ENCODE data around the gene DPF3.

The DPF3 gene

GRCh38 chr14:72610096-72610830 is 283.6 kb downstream of the DPF3 start:
- DNase-seq: no peak

DNA sequence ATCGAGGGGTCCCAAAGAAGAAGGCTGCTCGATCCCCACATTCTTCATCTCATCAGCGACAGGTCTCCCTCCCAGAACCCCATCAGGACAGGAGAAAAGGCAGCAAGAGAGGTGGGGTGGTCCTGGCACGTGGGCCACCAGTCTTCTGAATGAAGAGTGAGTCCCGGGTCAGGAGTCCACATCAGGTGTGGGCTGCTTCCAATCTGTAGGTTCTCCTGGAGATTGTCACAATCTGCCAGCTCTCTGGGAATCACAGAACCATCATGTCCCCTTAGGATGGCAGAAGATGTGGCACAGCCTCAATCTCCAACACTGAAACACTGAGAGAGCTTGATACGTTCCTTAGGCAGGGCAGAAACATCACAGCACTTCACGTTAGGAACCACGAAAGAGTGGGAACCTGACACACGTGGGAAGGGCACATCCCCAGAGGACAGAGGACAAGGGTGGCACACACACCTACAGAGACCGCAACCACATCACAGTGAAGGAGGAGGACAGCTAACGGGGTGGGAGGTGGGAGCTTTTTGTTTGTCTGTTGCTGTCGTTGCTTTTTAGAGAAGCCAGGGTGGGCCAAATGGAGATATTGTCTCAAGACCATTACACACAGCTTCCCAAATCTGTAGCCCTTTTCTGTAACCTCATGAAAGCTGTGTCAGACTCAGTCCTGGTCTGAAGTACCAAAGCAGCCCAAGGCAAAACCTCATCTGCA is 284.5 kb downstream of the DPF3 start:
- DNase-seq: no peak

GRCh38 chr14:72608391-72609204 is 285.3 kb downstream of the DPF3 start:
- DNase-seq: no peak

DNA sequence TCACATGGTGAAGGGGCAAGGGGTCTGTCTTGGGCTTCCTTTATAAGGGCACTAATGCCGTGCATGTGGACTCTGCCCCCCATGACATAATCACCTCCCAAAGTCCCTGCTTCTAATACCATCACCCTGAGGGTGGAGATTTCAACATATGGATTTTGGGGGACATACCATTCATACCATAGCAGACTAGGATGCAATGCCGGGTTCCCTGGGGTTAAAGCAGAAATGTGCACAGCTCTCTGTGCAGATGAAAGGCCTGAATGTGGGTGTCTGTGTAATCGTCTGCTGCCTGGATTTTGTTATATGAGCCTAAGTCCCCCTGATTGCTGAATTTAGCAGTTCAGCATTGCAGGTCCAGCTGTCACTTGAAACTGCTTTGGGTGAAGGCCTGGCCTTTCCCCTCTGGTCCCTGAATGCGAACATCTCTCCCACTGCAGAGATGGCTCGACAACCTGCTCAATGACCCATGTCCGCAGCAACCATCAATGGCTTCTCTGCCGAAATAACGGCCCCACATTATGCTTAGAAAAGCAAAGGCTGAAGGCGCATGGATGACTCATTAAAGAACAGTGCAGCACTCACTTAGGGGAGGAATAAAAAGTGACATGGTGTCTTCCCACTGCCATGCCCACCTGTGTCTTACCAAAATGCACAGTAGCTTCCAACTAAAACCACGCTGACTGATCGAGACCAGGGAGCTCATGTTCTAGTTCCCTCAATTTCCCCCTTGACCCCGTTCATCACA is 286.3 kb downstream of the DPF3 start:
- DNase-seq: no peak

- DNase-seq: no peak
These were observed 287.0 kb downstream of the DPF3 start for GRCh38 chr14:72606879-72607278.

- DNase-seq: no peak
These were observed 288.0 kb downstream of the DPF3 start for GRCh38 chr14:72605921-72606220.

DNA sequence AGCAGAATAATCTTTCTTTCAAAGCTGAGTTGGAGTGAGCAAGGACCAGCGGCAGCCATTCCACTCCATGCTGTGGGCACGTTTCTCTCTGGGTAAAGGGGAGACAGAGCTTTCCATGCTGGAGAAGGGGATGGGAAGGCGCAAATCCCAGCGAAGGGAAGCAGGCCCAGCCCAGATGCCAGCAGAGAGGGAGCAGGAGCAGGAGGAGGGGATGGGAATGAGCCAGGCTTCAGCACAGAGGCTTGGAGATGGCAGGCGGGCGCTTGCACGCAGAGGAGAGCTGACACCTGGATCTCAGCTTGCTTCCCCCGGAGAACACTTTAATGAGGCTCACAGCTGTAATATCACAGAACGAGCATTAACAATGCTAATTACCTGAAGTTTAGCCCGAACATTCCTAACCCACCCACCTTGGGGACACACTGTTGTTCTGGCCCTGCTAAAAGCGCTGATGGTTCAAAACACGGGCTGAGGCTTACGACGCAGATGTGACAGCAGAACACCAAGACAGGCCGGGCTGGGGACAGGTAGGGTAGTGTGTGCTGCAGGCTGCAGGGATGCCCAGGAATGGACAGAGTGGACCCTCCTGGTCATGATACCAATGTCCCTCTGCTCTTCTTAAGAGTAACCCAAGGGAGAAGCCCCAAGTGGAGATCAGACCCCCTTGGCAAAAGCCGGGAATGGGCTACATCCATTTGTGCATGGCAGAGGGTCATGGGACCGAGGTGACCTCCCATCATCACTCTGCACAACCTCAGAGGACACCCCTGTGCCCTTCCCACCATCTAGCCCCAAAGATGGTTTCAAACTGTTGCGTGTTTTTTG is 288.6 kb downstream of the DPF3 start:
- no peak for DNase-seq

DNA sequence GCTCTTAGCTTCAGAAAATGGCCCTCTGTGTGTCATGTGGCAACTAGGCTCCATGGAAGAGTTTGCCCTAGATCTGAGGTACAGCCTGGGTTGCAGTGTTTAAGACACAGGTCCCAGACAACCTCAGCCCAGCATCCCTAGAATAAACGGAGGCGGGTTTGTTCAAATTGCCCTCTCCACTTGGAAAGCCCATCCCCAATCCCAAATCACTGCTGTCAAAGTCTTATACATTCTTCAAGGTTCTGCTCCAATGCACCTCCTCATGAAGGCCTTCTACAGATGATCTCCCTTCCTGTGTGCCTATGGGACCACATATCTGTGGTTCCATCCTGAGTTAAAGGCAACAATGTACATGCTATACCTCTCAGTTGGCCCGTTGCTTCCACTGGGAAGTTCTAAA is 289.8 kb downstream of the DPF3 start:
- DNase-seq: no peak

DNA sequence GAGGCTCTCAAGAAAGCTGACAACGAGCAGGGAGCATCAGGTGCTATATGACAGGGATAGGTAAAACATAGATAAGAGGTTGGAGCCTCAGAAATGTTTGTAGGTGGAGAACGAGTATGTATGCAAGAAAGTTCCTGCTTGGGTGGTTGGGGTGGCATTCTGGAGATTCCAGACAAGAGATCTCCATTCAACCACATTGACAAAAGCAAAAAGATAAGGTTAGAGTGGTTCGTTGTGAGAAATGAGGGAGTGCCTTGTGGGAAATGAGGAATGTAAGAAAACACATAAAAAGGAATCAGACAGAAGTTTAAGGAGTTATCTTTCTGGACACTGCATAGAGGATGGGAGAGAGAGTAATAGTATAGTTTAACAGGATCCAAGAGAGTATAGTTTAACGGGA is 290.3 kb downstream of the DPF3 start:
- no peak for DNase-seq

DNA sequence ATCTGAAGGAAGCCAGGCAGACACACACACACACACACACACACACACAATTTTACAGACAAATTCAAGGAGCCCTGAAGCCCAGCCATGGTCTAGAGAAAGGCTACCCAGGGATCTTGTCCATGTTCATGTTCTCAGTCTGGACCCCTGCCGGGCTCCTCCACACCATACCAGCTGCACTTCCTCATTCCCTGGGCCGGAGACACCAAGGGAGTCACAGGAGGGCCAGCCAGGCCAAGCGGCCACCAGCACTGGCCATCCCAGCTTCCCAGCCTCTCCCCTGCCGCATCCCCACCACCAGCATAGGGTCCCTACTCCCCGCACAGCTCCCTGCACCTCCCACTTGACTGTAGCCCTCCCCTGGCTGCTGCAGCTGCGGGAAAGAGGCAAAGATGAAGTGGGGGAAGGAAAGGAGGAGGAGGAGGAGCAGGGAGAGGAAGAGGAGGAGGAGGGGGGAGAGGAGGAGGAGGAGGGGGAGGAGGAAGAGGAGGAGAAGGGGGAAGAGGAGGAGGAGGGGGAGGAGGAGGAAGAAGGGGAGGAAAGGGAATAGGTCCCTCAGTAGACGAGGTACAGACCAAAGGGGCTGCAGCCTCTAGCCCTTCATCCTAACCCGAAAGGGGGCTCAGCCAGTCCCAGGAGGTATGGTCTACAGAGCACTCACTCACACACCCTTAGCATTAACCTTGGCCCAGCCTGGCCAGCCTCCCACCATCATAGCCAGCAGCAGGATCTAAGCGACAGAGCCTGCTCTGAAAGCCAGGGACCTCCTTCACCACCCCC is 293.2 kb downstream of the DPF3 start:
- no peak for DNase-seq

- DNase-seq: no peak
These were observed 294.1 kb downstream of the DPF3 start for GRCh38 chr14:72599579-72600470.

DNA sequence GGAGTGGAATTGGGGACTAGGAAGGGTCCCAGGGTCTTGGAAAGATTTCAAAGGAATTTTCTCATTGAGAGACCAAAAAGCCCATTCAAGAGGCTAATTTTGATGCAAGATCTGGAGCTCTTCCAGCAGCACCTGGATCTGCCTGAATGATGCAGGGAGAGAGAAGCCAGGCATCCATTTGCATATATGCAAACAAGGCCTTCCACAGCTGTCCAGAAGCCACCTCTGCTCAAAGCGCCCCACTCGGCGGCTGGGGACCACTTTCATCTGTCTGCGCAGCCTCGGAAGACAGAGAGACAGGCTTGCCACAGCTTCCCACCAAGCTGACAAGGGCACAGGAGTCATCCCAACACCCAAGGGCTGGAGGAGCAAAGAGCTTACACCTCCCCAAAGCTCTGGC is 295.6 kb downstream of the DPF3 start:
- DNase-seq: no peak

GRCh38 chr14:72597252-72598233 is 296.4 kb downstream of the DPF3 start:
- DNase-seq: no peak

- DNase-seq: no peak
These were observed 298.6 kb downstream of the DPF3 start for GRCh38 chr14:72595152-72595862.

DNA sequence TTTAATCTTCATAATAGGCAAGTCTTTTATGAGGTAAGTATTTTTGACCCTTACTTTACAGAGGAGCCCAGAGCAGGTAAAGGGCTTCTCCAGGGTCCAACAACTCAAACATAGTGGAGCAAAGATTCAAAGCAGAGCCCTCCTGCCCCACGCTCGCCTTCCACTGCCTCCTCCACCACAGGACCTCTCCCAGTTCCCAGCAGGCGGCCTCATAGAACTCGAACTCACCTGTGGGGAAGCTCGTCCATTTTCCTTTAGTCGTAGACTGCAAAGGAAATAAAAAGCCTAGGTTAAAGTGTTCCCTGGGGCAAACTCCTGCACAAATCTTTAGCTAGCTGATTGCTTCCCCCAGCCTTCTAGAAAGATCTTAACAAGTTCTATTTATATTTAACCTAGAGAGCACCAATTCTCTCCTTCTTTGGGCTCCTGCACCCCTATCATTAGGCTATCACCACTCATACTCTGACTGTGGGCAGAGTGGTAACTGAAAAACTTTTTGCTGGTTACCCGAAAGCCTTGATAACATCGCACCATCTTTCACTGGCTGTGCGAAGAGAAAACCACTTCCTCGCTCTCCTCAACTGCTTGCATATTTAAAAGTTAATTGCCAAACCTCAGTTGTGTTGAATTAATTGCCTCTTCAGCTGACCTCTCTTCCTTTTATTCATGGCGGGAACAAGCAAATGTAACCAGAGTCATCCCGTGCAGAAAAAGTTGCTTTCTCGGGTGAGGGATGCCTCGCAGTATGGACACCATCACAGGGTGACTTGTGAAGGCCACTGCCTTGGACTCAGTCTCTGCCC is 299.6 kb downstream of the DPF3 start:
- no peak for DNase-seq

- no peak for DNase-seq
These were observed 302.5 kb downstream of the DPF3 start for GRCh38 chr14:72591391-72591790.

GRCh38 chr14:72590577-72590976 is 303.3 kb downstream of the DPF3 start:
- DNase-seq: no peak

- no peak for DNase-seq
These were observed 304.2 kb downstream of the DPF3 start for GRCh38 chr14:72589652-72590051.
